ENCODE measurements around the gene ANXA7. TPM values are rescaled to one million over a fixed set of nuclear protein-coding genes. Genes with fewer than 3 reads are reported as not detected.

Gene ANXA7
- total and polyA plus RNA-seq, 10 of the 15 experiments (the other 5 are each of a cell fraction or from before 2014, with no cell fraction given): 70.6 to 184 (median 113) TPM

DNA sequence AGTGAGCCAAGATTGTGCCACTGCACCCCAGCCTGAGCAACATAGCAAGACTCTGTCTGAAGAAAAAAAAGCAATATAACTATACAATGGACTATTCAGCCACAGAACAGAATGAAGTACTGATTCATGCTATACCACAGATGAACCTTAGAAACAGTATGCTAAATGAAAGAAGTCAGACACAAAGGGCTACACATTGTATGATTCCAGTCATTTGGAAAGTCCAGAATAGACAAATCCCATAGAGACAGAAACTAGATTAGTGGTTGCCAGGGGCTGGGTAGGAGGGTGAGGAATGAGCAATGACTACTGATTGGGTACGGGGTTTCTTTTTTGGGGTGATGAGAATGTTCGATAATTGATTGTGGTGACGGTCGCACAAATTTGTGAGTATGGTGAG, 45.6 kb downstream of the ANXA7 start:
- no peak overlapping the region for H2AFZ ChIP-seq (ENCODE audit: control insufficient read depth, low read depth, low read length)
- no peaks in the 10 kb centered on the region for H3K9me3 ChIP-seq (replicated peaks; ENCODE audit: control insufficient read depth, insufficient read depth, low read length)
- SMC1A ChIA-PET (ENCODE audit: uncharacterized antibody, unreplicated experiment): interaction anchor here (0.6 to 1.2 kb wide), 4 partner anchors 10 to 47 kb away, joined by 3 to 4 read pairs (median 3); partner anchors contain the start of gene CFAP70
- H3K27me3 ChIP-seq (replicated peaks in 1 of 2; ENCODE audit: control insufficient read depth in 2 of 2, insufficient read depth in 2 of 2, low read length in 1 of 2): no peaks in the 10 kb centered on the region
- H3K36me3 ChIP-seq (ENCODE audit: control insufficient read depth in 2 of 2, insufficient read depth in 2 of 2, low read length in 1 of 2): peaks cover 0 to 2% of the 10 kb centered on the region in 2 experiments; a peak in 1 of 4 replicates
- no peaks in the 10 kb centered on the region for H3K79me2 ChIP-seq (ENCODE audit: control insufficient read depth, insufficient read depth, low read length)
- CTCF ChIA-PET: interaction anchor here (1.1 kb wide), 1 partner anchor 9 kb away, joined by 3 read pairs; the partner anchor contains the start of gene CFAP70
- POLR2A ChIA-PET: interaction anchor here (0.6 kb wide), 2 partner anchors 807 to 1780 kb away, joined by 3 to 8 read pairs; no protein-coding TSS in a partner anchor
- in situ Hi-C loops (cut with MboI): no loop called here
- intact Hi-C loops (cut with micrococcal nuclease; ENCODE audit: unreplicated experiment): no loop called here
- no peak overlapping the region for H3K9ac ChIP-seq (ENCODE audit: control insufficient read depth, insufficient read depth, low read length)
- H3K27ac ChIP-seq (ENCODE audit: control insufficient read depth, insufficient read depth): no peak overlapping the region
- no TSS peak for BruUV-seq (replicated peaks)
- H3K4me3 ChIP-seq: no peak overlapping the region
- no peak for FAIRE-seq
- TF ChIP-seq MTA2 (IDR thresholded peaks at IDR 0.05; ENCODE audit: low read depth): peak; percentile 40; the same call in 1 of the 2 replicates
- TF ChIP-seq JUNB (IDR thresholded peaks at IDR 0.05): peak; percentile 16; the same call in 1 of the 2 replicates
- 0 out of 2 replicates have a peak, but pooled peaks have one; percentile 19 for TF ChIP-seq MTA3 (IDR thresholded peaks at IDR 0.05; ENCODE audit: borderline replicate concordance, low read length)
- no peak for TF ChIP-seq HDGF (IDR thresholded peaks at IDR 0.05)
- TF ChIP-seq, protein P1, sequence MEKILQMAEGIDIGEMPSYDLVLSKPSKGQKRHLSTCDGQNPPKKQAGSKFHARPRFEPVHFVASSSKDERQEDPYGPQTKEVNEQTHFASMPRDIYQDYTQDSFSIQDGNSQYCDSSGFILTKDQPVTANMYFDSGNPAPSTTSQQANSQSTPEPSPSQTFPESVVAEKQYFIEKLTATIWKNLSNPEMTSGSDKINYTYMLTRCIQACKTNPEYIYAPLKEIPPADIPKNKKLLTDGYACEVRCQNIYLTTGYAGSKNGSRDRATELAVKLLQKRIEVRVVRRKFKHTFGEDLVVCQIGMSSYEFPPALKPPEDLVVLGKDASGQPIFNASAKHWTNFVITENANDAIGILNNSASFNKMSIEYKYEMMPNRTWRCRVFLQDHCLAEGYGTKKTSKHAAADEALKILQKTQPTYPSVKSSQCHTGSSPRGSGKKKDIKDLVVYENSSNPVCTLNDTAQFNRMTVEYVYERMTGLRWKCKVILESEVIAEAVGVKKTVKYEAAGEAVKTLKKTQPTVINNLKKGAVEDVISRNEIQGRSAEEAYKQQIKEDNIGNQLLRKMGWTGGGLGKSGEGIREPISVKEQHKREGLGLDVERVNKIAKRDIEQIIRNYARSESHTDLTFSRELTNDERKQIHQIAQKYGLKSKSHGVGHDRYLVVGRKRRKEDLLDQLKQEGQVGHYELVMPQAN (conservative IDR thresholded peaks at IDR 0.05): no peak
- no peak for TF ChIP-seq TBL1XR1 (IDR thresholded peaks at IDR 0.05; ENCODE audit: low read depth, low read length)
- peak; percentile 47; the same call in 1 of the 2 replicates for TF ChIP-seq RUNX3 (IDR thresholded peaks at IDR 0.05; ENCODE audit: low read length)
- TF ChIP-seq IKZF1 (conservative IDR thresholded peaks at IDR 0.05): no peak
- no peak for TF ChIP-seq CBFB (IDR thresholded peaks at IDR 0.05; ENCODE audit: low read depth)
- no peak for TF ChIP-seq RELA (IDR thresholded peaks at IDR 0.05; ENCODE audit: borderline replicate concordance, partially characterized antibody)
- TF ChIP-seq IKZF2 (IDR thresholded peaks at IDR 0.05): peak in 1 of 2 experiments; percentile 29; a peak in 1 of 4 replicates
- TF ChIP-seq ZNF24 (IDR thresholded peaks at IDR 0.05): peak; percentile 87
- TF ChIP-seq BCL11A (IDR thresholded peaks at IDR 0.05; ENCODE audit: low read depth, low read length): peak; percentile 40; the same call in 1 of the 2 replicates
- no peak for TF ChIP-seq MXI1 (IDR thresholded peaks at IDR 0.05; ENCODE audit: low read depth, low read length)
- WGBS (ENCODE audit: insufficient coverage, insufficient replicate concordance, low lambda C conversion rate, missing lambda C conversion rate): 75% methylated on average over 4 of the region's 4 CpGs
- RAD21 ChIA-PET (ENCODE audit: unreplicated experiment): no interaction called here
- H3K4me2 ChIP-seq (ENCODE audit: control insufficient read depth, insufficient read depth): no peak overlapping the region
- no peaks in the 10 kb centered on the region for H4K20me1 ChIP-seq (ENCODE audit: control insufficient read depth, insufficient read depth)
- ATAC-seq: peak; percentile 74
- peaks cover 12% of the 10 kb centered on the region for H3K4me1 ChIP-seq (ENCODE audit: control insufficient read depth, insufficient read depth, low read length)
- no peak for DNase-seq (ENCODE audit: low read depth, low spot score)
